GM18951 (cell line): ENCODE measurements around the gene PDE7B.

Experiments used
- POLR2A ChIP-seq: IDR thresholded peaks from 4 replicates; pipeline ENCODE4 v1.6.1; 2011; ENCODE audit warnings: mild to moderate bottlenecking; ENCODE audit not compliant: insufficient read length, insufficient read depth; ENCODE audit errors: extremely low read depth
- in situ Hi-C: fragments of 300-500 bp; cut with MboI; formaldehyde crosslinking; loops from one replicate; pipeline ENCODE4 v1.12.0; 2022; ENCODE audit warnings: low sequenced_read_pairs, mixed read lengths, inconsistent platforms; ENCODE audit not compliant: unreplicated experiment

Gene PDE7B

GRCh38 chr6:135906972-135907465 is 55.5 kb downstream of the PDE7B start:
- no peak for TF ChIP-seq POLR2A
- in situ Hi-C loops = loop anchor here (25.0 kb wide), 1 partner anchor 370 kb away; no protein-coding TSS in a partner anchor

GRCh38 chr6:135909737-135910387 is 58.4 kb downstream of the PDE7B start:
- TF ChIP-seq POLR2A = no peak
- in situ Hi-C loops = loop anchor here (25.0 kb wide), 1 partner anchor 373 kb away; no protein-coding TSS in a partner anchor

- in situ Hi-C loops = loop anchor here (25.0 kb wide), 1 partner anchor 374 kb away; no protein-coding TSS in a partner anchor
- no peak for TF ChIP-seq POLR2A
Measured at GRCh38 chr6:135910790-135911618, 59.5 kb downstream of the PDE7B start.

GRCh38 chr6:135913785-135914184 is 62.3 kb downstream of the PDE7B start:
- no peak for TF ChIP-seq POLR2A

GRCh38 chr6:135919026-135919425 is 67.5 kb downstream of the PDE7B start:
- in situ Hi-C loops = loop anchor here (25.0 kb wide), 1 partner anchor 382 kb away; no protein-coding TSS in a partner anchor
- no peak for TF ChIP-seq POLR2A

More at GRCh38 chr6:135913785-135914184, 62.3 kb downstream of the PDE7B start:
- in situ Hi-C loops = loop anchor here (25.0 kb wide), 1 partner anchor 376 kb away; no protein-coding TSS in a partner anchor

GRCh38 chr6:135920689-135921088 is 69.2 kb downstream of the PDE7B start:
- in situ Hi-C loops = loop anchor here (25.0 kb wide), 1 partner anchor 383 kb away; no protein-coding TSS in a partner anchor
- no peak for TF ChIP-seq POLR2A

- no peak for TF ChIP-seq POLR2A
- in situ Hi-C loops = loop anchor here (25.0 kb wide), 1 partner anchor 384 kb away; no protein-coding TSS in a partner anchor
Measured at GRCh38 chr6:135921188-135921587, 69.7 kb downstream of the PDE7B start.

- TF ChIP-seq POLR2A = no peak
- in situ Hi-C loops = loop anchor here (25.0 kb wide), 1 partner anchor 385 kb away; no protein-coding TSS in a partner anchor
Measured at GRCh38 chr6:135922174-135922573, 70.7 kb downstream of the PDE7B start.

GRCh38 chr6:135922746-135923145 is 71.2 kb downstream of the PDE7B start:
- no peak for TF ChIP-seq POLR2A
- in situ Hi-C loops = loop anchor here (25.0 kb wide), 1 partner anchor 385 kb away; no protein-coding TSS in a partner anchor

- in situ Hi-C loops = no loop called here
Measured at GRCh38 chr6:135932651-135933050, 81.2 kb downstream of the PDE7B start.

GRCh38 chr6:135935941-135936601 is 84.6 kb downstream of the PDE7B start:
- no peak for TF ChIP-seq POLR2A
- in situ Hi-C loops = no loop called here

More at GRCh38 chr6:135932651-135933050, 81.2 kb downstream of the PDE7B start:
- TF ChIP-seq POLR2A = no peak

GRCh38 chr6:135936606-135937005 is 85.1 kb downstream of the PDE7B start:
- TF ChIP-seq POLR2A = no peak
- in situ Hi-C loops = no loop called here
